HG03442 (cell line): Measurements from ENCODE around the gene MKRN2OS.
"Not testable (repeated sequence)": the region's sequence is repeated elsewhere in the genome, so short reads cannot be mapped to it uniquely, and the experiment has no call there.

ENCODE experiments used
- ATAC-seq: cut with Tn5 transposase; IDR thresholded peaks from one replicate; pipeline ENCODE4 v1.9.1; 2021; ENCODE audit warnings: mild to moderate bottlenecking, moderate library complexity; ENCODE audit not compliant: unreplicated experiment

MKRN2OS gene

DNA sequence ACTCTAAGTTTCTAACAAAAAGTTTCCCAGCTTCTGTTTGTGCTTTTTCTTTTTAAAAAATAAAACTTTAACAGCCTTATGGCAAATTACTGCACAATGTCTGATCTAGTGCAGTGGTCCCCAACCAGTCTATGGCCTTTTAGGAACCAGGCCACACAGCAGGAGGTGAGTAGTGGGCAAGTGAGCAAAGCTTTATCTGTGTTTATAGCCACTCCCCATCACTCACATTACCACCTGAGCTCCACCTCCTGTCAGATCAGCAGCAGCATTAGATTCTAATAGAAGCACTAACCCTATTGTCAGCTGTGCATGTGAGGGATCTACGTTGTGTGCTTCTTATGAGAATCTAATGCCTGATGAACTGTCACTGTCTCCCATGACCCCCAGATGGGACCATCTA lies 17.2 kb upstream of the MKRN2OS start:
- no peak for ATAC-seq

DNA sequence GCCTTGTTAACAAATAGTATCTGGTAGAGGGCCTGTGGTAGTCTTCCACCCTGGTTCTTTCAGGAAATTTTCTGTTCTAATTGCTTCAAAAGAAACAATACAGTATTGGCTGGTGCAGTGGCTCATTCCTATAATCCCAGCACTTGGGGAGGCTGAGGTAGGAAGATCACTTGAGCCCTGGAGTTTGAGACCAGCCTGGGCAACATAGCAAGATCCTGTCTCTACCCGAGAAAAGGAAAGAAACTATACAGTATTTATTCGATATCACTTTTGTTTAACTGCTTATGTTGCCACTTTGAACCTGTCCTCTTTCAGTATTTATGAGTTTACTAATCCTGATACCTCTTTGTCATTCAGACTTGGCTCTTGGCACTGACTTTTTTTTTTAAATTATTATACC lies 16.1 kb upstream of the MKRN2OS start:
- ATAC-seq, result no peak

DNA sequence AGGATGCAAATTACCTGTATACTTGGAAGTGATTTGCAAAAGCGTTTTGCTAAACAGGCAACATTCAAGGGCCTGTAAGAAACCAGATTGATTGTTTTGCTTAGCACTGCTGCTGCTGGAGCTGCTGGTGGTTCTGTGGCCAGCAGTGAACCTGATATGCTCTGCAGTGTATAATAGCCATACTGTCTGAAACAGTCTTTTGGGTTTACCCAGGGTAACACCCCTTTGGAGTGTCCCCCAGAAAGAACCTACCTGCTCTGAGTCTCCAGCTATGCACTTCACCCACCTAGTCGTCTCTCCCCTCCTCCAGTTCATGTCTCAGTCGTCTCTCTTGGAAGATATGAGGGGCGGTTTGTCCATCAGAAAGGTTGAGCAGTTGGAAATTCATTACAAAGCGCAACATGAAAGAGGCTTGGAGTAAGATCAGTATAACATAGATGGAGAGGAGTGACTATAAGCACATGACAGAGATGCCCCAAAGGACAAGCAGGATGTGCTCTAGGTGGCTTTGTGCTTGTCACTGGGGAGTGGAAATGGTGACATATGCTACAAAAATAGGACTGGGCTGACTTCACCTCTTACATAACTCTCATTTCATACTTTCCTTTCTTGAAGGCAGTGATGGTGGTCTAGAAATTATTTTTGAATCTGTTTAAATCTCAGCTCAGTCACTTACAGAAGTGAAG lies 15.3 kb upstream of the MKRN2OS start:
- peak; percentile 50 for ATAC-seq

DNA sequence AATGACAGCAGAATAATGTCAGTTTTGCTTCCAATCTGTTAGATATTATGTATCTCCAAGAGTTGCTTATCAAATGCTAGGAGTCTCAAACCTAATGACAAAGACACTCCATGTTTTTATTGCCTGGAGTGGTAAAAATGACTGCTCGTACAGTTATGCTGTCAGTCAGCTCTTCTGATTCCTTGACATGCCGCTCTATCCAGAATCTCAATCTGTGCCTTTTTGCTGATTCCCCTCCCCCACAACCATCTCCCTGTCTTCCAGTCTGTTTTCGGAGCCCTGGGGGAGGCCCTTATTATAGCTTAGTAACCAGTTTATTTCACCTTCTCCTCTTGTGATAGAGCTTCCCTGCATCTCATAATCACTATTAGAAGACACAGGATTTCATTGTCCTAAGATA lies 14.2 kb upstream of the MKRN2OS start:
- ATAC-seq, result no peak

DNA sequence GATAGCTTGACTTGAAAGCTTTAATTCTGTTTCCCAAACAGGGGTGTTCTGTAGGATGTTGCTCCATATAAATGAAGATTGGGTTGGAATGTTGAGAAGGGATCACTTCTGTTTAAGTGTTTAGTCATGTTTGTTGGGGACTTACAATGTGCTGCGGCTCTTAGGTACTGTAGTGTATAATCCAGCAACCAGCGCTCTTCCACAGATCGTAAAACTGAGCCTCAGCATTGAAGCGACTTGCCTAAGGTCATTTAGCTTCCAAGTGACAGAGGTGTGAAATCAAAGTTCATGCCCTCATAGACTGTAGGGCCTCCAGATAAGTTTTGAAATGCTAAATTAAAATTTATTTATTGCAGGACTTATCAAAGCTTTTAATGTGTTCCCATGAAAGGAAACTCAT lies 13.4 kb upstream of the MKRN2OS start:
- no peak for ATAC-seq

DNA sequence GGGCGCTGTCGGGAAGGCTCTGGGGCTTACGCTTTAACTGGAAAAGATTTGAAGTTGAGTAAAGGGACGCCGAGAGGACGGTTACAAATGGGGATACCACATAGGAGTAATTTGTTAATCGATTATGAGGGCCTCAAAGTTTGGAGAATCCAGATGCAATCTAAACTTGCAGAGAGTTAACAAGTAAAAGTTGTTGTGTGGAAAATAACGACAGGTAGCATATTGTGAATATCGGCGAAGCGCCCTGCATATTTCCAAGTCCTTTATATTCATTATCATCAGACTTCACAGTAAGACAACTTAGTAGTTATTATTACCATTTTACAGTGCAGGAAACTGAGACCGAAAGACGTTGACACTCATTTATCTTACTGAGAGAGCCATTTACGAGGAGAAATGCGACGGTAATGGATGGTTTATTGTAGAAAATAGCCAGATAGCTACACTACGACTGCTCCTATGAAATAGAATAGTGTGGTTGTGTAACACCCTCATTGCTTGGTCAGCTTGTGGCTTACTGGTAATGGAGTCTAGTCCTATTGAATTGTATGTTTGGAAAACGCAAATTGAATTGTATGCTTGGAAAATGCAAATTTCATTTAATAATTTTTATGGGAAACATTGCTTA lies 12.3 kb upstream of the MKRN2OS start:
- ATAC-seq, result no peak

DNA sequence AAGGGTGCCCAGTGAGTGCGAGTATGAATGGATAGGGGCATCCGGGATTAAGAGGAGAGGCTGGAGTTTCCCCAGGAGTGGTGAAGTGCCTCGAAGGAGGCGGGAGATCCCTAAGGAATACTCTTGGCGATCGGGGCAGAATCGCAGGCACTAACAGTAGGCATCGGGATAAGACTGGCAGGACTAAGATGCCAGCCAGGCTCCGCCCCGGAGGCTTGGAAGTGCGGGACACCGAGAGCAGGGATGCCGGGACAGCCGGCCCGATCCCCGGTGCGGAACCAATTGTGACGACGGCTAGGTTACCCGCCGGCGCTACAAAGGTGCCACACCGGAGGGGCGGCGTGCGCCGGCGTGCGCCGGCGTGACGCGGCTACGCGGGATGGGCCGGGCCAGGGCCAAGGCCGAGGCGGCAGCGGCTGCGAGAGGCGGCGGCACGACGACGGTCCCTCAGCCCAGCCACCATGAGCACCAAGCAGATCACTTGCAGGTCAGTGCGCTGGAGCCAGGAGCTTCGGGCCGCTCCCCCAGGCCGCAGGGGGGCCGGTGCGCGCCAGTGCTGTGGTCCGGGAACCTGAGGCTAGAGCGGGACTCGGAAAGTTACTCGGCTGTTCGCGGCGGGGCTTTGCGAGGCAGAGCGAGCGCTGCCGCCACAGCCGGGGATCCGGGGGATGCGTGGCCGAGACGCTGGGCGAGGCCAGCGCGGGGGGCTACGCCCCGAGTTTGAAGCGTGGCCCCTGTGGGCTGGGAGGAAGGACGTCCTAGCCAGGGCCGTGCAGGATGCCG lies 11.6 kb upstream of the MKRN2OS start, which contains the start of gene MKRN2:
TSS of gene MKRN2 (plus strand) at position 398 of the 783 bp plus-strand sequence. CDS start at position 462, 64 bp downstream.
- ATAC-seq, result peak; percentile 76

DNA sequence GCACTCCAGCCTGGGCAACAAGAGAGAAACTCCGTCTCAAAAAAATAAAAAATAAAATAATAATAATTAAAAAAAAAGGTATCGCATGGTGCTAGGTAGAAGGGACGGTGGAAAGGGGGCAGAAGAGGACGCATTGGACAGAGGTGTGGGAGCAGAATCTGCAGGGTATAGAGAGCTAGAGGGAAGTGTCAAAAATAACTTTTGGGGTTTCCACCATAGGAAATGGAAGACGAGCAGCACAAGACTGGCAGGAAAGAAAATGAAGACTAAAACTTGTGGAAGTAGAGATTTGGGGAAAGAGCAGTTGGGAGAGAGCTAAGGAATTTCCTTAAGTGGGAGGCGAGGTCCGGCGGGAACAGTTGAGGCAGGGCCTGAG lies 11.0 kb upstream of the MKRN2OS start:
- no peak for ATAC-seq

DNA sequence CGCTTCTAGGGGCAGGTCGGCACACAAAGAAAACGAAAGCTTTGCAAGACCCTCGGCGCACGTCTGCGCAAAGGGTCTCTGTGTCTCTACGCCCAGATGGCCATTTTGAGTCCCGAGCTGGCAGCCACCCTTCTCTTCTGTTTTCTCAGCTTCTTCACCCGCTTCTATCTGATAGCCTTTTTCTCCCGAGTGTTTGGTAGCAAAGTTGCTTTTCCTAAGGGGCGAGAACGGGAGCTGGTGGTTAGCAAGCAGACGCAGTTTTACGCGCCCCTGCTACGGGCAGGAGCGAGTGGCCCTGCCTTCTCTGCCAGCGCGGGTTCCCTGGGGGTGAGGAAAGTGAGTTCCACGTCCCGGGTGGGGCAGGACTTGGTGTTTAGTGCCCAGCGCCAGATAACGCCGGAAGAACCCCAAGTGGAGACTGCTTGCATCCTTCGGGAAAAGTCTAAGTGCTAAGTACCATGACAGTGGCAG lies 8.7 kb upstream of the MKRN2OS start:
- ATAC-seq, result no peak

DNA sequence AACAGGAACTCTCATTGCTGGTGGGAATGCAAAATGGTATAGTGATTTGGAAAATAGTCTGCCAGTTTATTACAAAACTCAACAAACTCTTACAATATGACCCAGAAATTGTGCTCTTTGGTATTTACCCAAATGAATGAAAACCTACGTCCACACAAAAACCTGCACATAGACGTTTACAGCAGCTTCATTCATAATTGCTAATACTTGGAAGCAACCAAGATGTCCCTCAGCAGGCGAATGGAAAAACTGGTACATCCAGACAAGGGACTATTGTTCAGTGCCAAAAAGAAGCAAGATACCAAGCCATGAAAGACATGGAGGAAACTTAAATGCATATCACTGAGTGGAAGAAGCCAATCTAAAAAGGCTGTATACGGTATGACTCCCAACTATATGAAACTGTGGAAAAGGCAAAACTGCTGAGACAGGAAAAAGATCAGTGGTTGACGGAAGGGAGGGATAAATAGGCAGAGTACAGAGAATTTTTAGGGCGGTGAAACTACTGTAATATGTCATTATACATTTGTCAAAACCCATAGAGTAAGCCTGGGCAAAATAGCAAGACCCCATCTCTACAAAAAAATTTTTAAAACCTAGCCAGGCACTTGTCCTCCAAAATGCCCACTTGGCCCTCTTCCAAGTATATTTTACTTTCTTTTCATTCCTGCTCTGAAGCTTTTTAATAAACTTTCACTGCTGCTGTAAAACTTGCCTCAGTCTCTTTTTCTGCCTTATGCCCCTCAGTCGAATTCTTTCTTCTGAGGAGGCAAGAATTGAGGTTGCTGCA lies 4.9 kb upstream of the MKRN2OS start:
- no peak for ATAC-seq

DNA sequence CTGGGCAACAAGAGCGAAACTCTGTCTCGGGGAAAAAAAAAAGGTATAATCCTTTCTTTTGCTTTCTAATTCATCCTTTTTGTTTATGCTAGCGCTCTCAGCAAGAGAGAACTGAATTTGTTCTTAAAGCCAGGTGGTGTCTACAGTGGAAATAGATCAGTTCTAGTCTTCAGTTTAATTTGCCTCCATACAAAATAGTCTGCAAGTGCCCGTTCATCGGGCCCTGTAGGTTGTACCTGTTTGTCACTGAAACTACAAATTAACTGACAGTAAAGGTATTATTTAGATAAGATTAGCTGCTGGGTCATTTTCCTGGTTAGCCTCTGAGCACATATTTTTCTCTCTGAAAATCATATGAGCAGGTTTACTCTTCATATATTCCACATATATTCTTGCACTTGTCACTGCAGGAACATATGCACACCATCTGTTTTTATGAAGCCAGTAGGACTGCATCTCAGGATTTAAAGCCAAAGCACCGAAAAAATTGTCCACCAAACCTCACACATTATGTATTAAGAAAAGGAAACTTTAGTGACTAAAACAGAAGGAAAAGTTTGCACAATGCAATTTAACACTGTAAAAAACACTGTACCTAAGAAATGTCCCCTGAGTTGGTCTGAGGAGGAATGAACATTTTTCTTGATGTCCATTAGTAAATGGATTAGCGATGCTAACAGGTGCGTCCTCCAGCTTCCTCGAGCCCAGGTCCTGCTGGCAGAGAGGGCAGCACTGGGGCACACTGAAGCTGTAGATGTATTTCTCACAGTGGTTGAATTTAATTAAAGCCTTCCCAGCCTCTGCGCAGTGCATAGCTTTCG lies 437 bp downstream of the MKRN2OS start:
- ATAC-seq, result no peak

DNA sequence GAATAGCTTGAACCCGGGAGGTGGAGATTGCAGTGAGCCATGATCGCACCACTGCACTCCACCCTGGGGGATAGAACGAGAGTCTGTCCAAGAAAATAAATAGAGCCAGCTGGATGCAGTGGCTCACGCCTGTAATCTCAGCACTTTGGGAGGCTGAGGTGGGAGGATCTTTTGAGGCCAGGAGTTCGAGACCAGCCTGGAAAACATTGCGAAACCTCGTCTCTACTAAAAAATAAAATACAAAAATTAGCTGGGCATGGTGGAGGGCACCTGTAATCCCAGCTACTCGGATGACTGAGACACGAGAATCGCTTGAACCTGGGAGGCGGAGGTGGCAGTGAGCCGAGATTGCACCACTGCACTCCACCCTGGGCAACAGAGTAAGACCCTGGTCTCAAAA lies 1.8 kb downstream of the MKRN2OS start:
- not testable (repeated sequence) for ATAC-seq

DNA sequence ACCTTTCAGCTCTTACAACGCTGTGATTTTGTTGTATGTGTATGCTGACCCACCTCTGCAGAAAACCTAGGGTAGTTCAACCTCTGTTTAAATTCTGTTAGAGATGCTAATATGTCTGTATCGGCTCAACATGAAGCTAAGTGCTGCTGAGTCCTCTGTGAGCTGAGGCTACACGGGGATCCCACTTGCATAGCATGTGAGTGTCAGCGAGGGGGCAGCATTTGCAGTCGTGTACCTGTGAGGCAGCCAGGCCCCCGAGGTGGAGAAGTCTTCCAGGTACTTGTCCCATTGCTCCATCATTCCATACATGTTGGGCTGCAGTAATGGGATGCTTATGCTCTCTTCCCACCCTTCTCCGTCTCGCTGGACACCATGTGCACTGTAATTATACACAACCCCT lies 3.7 kb downstream of the MKRN2OS start:
- no peak for ATAC-seq

DNA sequence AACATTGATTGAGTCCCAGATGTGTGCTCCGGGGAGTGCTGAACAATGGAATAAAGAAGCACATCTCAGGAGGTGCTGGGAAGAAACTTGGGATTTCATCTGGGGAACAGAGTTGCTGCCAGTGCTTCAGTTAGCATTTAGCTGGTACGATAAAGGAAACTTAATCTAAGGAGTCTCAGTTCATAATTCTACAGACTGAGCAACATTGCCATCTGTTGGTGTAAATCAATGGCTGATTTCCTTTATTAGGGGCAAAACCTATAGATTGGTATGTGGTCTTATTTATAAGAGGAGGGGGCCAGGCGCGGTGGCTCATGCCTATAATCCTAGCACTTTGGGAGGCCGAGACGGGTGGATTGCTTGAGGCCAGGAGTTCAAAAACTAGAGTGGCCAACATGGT lies 8.9 kb downstream of the MKRN2OS start:
- ATAC-seq, result no peak

DNA sequence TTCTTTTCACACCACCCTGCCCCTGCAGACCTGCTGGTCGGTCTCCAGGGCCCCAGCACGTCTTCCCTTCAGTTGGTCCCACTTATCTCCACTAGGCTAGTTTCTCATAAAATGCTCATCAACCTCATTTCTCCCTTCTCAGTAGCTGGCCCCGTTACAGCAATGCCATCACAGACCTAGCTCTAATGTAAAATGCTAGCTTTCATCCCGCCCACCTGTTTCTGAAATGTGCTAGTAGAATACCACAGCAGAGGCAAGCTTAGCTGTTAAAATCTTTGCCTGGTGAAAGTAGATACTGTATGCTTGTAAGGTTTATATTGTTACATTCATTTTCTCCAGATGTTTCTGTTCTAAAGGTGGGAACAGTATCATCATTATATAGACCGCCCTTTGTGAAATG lies 13.1 kb downstream of the MKRN2OS start:
- no peak for ATAC-seq

DNA sequence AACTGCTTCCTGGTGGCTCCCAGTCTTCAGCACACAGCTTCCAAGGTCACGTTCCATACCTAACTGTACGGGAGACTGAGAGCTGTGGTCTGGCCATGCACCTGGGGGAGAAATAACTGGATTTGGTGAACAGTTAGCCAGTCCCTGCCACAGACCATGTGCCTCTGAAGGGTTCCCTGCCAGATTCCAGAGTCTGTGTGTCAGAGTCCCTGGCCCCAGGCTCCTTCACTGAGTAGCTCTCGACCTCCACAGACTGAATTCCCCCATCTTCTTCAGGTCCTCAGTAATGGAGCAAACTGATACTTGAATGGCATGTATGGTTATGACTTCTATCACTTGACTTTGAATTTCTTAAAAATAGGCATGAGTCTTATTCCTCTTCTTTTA lies 17.5 kb downstream of the MKRN2OS start:
- ATAC-seq, result no peak

DNA sequence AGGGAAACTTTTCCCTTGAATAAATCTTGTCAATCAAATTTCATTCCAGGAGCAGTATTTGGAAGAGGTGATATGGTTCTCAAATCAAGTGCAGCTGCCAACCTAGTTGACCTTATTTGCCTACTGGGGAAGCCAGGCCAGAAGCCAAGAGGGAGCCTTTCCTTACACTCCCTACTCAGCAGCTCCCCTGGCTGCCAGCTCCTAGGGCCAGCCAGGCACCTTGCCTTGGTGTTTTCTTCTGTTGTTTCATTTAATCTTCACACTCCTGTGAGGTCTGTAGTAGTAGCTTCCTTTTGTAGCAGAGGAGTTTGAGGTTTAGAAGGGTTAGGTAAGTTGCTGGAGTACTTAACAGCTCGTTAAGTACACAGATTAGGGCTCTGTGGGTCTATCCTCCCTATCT lies 22.6 kb downstream of the MKRN2OS start:
- no peak for ATAC-seq

DNA sequence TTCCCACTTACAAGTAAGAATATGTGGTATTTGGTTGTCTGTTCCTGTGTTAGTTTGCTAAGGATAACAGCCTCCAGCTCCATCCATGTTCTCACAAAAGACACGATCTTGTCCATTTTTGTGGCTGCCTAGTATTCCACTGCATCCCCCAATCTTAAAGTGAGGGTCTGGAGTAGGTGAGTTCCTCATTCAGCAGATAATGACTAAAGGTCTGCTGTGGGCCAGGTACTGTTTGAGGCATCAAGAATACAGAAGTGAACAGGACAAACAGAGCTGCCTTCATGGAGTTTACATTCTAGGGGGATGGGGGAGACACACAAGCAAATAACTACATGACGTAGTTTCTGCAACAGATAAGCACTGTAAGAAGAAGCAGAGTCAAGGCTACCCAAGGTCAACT lies 24.3 kb downstream of the MKRN2OS start:
- ATAC-seq, result no peak

DNA sequence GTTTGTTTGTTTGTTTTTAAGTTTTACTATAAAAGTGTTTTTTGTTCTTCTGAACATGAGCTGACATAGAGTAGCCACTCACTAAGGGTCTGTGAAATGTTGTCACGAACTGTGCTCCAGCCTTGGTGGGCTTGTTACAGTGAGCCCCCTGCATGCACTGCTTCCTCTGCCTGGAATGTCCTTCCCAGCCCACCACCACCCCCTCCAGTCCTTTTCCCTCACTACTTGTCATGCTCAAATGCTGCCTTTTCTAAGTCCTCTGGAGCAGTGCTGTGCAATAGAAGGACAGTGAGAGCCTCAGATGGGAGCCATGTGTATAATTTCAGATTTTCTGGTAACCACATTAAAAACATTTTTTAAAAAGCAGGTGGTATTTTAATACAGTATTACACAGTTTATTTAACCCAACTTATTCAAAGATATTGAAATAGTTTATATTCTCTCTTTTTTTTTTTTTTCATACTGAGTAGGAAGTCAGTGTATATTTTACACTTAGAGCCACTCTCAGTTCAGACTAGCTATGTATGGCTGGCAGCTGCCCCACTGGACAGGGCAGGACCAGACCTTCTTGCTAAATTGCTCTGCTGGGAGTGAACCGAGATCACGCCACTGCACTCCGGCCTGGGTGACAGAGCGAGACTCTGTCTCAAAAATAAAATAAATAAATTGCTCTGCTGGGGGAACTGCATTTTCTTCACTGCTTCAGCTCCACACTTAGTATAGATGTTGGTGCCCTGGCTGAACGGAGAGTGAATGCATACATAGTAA lies 26.9 kb downstream of the MKRN2OS start:
- no peak for ATAC-seq

DNA sequence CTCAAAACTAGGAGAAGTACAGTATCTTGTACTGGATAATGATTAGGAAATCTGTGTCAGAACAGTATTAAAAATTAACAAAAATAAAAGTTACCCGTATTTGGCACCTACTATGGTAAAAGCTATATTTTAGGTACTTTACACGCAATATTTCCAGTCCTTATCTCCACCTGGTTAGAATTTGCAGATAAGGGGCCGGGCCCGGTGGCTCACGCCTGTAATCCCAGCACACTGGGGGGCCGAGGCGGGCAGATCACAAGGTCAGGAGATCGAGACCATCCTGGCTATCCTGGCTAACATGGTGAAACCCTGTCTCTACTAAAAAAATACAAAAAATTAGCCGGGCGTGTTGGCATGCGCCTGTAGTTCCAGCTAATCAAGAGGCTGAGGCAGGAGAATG lies 28.4 kb downstream of the MKRN2OS start:
- ATAC-seq, result no peak
